BJ (cell line): ENCODE measurements around the gene KCTD16. TPM values are rescaled to one million over a fixed set of nuclear protein-coding genes. Genes with fewer than 3 reads are reported as not detected.

Experiments
- CTCF ChIA-PET: fragments of 350-600 bp; formaldehyde crosslinking; extraction: SDS; loops from one replicate; lab custom pipeline; 2021; ENCODE audit warnings: antibody characterized with exemption, inconsistent platforms; lab: Yijun Ruan, JAX
- POLR2A ChIA-PET: fragments of 300-600 bp; sonication (Branson Sonifier 250); formaldehyde crosslinking; extraction: SDS; loops from one replicate; lab custom pipeline; 2021; ENCODE audit warnings: antibody characterized with exemption; lab: Charles Lee
- DNase-seq: peaks from one replicate; pipeline ENCODE4 v3.0.0-alpha.2; 2011; ENCODE audit warnings: low read depth
- H3K27me3 ChIP-seq: 2 replicates; pipeline ENCODE4 v1.6.0; 2011; ENCODE audit warnings: low read length; ENCODE audit not compliant: control insufficient read depth, insufficient read depth
- H3K36me3 ChIP-seq: 2 replicates; pipeline ENCODE4 v1.5.1; 2011; ENCODE audit warnings: low read length; ENCODE audit not compliant: control insufficient read depth, insufficient read depth
- H3K4me3 ChIP-seq: 2 replicates; pipeline ENCODE4 v1.5.1; 2011; ENCODE audit warnings: low read depth, mild to moderate bottlenecking, control low read depth, low read length
- polyA plus RNA-seq: library from polyadenylated mRNA; depleted of rRNA; stranded (reverse); fragments of >200 nt; gene quantifications from 2 replicates; pipeline ENCODE4 v1.2.3, GENCODE V29; 2011; rRNA removed
- small RNA-seq: library from RNA; depleted of rRNA; stranded (forward); fragments of <200 nt; gene quantifications from one replicate; pipeline ENCODE3, GENCODE V24; 2012; ENCODE audit warnings: low replicate concordance, low read depth; ENCODE audit not compliant: insufficient read length
- TF ChIP-seq, protein P1 (sequence below): IDR thresholded peaks from 2 replicates; pipeline ENCODE4 v1.5.1; 2011; ENCODE audit warnings: low read depth, mild to moderate bottlenecking, control low read depth, inconsistent platforms, low read length, moderate library complexity; ENCODE audit not compliant: insufficient read depth

The KCTD16 gene
- polyA plus RNA-seq, 1 experiment = 1.7 TPM

DNA sequence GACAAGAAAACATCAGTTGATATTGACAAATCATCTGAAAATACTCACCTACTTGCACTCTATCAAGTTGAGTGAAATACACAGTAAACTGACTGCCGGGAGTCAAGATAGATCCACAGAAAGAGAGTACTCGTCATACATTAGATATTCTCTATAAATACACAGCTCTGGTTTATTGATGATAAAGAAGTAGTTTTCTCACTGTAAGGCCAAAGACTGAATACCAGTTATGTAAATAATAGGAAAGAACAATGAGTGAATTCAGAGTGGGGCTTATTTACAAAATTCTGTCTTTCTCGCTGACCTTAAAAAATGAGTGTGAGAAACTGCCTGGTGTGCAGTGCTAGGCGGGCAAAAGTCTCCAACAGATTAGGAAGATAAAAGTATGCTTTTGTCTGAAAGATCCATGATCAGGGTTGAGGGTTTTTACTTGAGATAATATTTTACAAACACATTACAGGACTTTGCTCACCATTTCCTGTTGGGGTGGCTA, 341.0 kb downstream of the KCTD16 start:
- TF ChIP-seq, protein P1, sequence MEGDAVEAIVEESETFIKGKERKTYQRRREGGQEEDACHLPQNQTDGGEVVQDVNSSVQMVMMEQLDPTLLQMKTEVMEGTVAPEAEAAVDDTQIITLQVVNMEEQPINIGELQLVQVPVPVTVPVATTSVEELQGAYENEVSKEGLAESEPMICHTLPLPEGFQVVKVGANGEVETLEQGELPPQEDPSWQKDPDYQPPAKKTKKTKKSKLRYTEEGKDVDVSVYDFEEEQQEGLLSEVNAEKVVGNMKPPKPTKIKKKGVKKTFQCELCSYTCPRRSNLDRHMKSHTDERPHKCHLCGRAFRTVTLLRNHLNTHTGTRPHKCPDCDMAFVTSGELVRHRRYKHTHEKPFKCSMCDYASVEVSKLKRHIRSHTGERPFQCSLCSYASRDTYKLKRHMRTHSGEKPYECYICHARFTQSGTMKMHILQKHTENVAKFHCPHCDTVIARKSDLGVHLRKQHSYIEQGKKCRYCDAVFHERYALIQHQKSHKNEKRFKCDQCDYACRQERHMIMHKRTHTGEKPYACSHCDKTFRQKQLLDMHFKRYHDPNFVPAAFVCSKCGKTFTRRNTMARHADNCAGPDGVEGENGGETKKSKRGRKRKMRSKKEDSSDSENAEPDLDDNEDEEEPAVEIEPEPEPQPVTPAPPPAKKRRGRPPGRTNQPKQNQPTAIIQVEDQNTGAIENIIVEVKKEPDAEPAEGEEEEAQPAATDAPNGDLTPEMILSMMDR = no peak
- DNase-seq = no peak
- H3K4me3 ChIP-seq = no peak overlapping the region
- ChIA-PET POLR2A (no interaction called here), CTCF (interaction anchor here (1.0 kb wide), 1 partner anchor 36 kb away, joined by 3 read pairs; no protein-coding TSS in a partner anchor)
- no peaks in the 10 kb centered on the region for H3K36me3 ChIP-seq
- H3K27me3 ChIP-seq = no peaks in the 10 kb centered on the region

DNA sequence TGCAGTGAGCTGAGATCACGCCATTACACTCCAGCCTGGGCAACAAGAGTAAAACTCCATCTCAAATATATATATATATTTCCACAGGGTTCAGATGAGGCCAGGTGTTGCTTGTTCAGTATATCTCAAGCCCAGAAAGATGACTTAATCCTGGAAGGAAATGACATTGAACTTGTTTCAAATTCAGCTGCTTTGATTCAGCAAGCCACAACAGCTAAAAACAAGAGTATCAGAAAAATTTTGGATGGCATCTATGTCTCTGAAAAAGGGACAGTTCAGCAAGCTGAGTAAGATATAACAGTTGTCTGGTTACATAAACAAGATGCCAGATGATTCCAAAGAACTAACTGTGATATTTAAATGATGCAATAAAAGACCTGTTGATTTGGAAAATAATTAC, 352.0 kb downstream of the KCTD16 start:
- POLR2A ChIA-PET = no interaction called here

GRCh38 chr5:144525000-144525399, 354.3 kb downstream of the KCTD16 start:
- TF ChIP-seq, protein P1 = no peak
- CTCF ChIA-PET = no interaction called here
- H3K4me3 ChIP-seq = no peak overlapping the region
- H3K27me3 ChIP-seq = no peaks in the 10 kb centered on the region
- no peaks in the 10 kb centered on the region for H3K36me3 ChIP-seq
- POLR2A ChIA-PET = no interaction called here
- no peak for DNase-seq

More for the DNA sequence above, 352.0 kb downstream of the KCTD16 start:
- TF ChIP-seq, protein P1 = no peak
- Histone ChIP-seq H3K36me3 (no peaks in the 10 kb centered on the region), H3K4me3 (no peak overlapping the region), H3K27me3 (no peaks in the 10 kb centered on the region)
- CTCF ChIA-PET = no interaction called here
- DNase-seq = no peak

DNA sequence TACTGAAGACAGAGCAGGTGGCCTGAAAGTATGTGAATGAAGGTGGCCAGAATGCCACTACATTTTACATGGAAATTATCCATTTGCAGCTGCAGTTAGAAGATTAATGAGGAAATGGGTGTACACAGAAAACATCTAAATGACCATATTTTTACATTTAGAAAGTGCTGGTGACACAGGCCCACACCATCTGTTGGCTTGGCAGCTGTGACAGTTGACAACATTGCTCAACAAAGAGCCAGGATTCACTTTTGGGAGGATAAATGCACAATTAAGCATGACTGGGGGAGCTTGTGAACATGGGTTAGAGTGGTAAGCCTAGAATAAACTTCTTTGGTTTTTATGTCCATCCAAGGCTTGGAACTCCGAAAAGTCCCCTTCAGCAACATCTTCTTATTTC, 360.5 kb downstream of the KCTD16 start:
- ChIA-PET POLR2A (no interaction called here), CTCF (no interaction called here)
- no peaks in the 10 kb centered on the region for H3K36me3 ChIP-seq
- TF ChIP-seq, protein P1 = no peak
- H3K27me3 ChIP-seq = no peaks in the 10 kb centered on the region
- no peak overlapping the region for H3K4me3 ChIP-seq
- DNase-seq = no peak

Small RNA genes within 50 kb of the gene (small RNA-seq; reads per million reads assigned to genes)
- not detected for gene CKS1BP5
- not detected for gene RN7SL87P

Other genes starting within 250 kb of the KCTD16 start
- gene YIPF5, start 214 bp upstream of the KCTD16 start, polyA plus RNA-seq = 91.7 and 132 TPM in 2 replicates